HG02623 (cell line): Measurements from ENCODE around the gene PNPLA2.

Experiments
- ATAC-seq: cut with Tn5 transposase; IDR thresholded peaks from one replicate; pipeline ENCODE4 v1.9.1; 2021; ENCODE audit warnings: moderate library complexity; ENCODE audit not compliant: unreplicated experiment

The PNPLA2 gene

GRCh38 chr11:797296-798092 is 21.2 kb upstream of the PNPLA2 start:
- peak; percentile 39 for ATAC-seq

DNA sequence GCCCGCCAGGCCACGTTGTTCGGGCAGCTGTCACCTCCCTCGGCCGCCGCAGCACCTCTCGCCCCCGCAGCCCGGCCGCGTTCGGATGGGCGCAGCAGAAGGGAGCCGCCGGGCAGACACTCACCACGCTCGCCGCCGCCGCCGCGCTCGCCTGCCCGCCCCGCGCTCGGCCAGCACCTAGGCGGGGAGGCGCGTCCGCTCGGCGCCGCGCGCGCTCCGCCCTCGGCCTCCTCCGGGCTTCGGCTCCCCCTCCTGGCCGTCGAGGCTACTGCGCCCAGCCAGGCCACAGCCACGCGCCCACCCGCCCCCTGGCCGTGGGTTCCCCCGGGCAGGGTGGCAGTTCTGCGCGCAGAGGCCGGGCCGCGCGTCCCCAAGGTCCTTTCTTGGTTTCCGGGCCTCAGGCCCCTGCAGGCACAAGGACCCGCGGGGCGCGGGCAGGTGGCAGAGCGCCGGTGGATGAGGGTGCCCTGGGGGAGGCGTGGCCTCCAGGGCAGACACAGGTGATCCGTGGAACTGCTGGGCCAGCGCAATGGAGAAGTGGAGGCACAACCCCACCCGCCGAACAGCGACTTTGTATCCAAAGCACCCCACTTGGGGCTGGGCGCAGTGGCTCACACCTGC is 20.5 kb upstream of the PNPLA2 start, which contains the start of gene SLC25A22:
Gene SLC25A22 (minus strand): TSS at position 189 of the 621 bp plus-strand sequence. CDS start 3,275 bp downstream, outside the sequence.
- peak; percentile 44 for ATAC-seq

DNA sequence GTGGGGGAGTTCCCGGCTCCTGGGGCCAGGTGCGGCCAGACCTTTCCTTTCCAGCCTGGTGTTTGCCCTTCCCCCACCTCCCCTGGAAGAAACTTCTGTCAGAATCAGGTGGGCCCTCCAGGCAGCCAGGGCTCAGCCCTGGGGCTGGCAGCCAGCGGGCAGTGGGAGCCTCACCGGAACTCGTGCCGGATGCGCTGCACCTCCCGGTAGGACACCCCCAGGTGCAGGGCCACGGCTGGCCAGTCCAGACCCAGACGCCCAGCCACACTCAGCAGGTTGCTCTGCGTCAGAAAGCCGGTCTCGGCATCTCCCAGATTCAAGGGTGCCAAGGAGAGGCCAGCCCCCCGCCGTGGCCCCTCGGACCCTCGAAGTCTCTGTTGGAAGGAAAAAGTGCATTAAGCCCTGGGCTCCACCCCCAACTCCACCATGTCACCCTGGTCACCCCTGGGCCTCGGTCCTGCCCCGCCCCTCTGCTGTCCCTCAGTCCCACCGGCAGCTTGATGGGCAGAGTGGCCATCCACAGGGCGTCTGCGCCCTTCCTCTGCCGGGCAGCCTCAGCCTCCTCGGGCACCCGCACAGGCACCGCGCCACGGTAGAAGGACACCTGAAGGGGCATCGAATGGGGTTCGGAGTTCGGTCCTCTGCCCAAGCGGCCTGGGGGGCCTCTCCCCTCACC is 18.9 kb upstream of the PNPLA2 start:
- no peak for ATAC-seq

DNA sequence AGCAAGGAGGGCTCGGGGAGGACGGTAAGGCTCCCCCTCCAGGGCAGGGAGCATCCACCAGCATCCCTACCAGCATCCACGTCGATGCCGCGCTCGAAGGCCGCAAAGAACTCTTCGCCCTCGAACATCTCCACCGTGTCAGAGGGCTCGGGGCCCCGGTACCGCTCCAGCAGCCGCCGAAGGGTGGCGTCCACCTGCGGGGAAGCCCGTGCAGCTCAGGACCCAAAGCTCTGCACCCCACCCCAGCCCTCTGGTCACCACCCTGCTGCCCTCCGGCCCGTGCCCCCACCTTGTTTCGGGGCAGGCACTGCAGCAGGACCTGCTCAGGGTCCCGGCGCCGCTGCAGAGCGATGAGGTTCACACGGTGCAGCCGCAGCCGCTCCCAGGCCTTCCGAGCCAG is 18.2 kb upstream of the PNPLA2 start:
- no peak for ATAC-seq

DNA sequence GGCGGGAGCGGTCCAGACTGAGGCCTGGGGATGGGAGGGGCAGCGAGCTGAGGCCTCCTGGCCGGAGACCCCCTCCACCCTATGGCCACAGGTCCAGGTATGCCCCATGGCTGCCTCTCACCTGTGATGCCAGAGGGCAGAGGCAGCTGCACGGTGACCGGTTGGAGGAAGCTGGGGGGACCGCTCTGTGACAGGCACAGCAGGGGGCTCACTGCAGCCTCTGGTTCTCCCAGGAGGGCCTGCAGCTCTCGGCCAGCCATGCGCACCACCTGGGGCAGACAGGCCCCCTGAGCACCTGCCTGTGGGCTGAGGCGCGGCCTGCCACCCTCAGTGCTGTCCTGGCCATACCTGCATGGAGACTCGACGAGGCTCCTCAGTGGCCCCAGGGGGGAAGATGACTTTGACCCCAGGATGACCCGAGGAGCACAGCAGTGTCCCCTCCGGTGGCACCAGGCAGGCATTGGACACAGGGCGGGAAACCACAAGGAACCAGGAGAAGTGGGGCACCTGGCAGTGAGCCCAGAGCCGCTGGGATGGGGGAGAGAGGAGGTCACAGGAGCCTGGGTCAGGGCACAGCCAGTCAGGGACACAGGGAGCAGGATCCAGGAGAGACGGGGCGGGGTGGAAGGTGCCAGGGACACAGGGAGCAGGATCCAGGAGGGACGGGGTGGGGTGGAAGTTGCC is 17.5 kb upstream of the PNPLA2 start:
- no peak for ATAC-seq

DNA sequence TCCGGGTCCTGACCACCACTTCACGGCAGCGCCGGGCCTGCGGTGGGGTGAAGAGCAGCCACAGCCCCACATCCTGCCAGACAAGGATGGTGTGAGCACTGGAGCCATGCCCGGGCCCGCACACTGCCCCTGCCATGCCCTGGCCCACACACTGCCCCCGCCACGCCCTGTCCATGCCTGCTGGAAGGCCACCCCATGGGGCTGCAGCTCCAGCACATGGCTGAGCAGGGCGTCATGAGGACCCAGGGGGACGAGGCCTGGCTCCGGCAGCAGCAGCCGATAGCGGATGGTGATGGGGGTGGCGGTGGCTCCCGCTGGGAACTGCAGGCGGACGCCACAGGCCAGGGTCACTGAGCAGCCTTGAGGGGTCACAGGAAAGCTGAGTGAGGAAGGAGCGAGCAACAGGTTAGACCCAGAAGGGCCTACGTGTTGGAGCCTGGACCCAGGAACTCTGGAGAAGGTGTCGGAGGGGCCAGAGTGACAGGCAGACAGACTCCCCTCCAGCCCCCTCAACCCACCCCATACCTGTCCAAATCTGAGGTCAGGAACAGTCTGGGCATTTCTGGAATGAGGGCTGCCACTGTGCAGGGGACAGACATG is 16.6 kb upstream of the PNPLA2 start:
- ATAC-seq, result no peak

DNA sequence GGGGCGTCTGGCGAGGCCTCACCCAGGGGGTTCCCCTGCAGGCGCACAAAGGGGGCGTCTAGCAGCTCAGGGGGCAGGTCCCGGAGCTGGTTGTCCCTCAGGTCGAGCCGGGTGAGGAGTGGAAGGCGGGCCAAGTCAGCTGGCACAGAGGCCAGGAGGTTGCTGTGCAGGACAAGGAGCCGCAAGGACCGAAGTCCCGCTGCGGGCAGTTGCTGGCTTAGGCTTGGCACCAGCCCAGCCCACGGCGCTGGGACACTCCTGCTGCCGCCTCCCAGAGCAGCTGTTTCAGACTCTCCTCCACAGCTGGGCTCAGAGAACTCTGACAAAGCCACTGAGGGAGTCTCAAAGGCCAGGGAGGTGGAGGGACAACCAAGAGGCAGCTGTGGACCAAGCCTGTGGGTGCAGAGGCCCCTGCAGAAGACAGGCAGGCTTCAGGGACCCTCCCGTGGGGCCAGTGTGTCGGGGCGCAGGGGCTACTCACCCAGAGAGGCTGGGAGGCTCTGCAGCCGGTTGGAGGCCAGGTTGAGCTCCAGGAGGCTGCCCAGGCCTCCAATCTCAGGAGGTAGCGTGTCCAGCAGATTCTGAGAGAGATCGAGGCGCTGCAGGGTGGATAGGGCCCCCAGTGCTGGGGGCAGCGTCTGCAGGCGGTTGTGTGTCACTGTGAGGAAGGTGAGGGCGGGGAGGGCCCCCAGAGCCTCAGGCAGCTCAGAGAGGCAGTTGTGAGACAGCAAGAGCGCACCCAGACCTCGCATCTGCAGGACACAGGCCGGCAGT is 15.8 kb upstream of the PNPLA2 start:
- ATAC-seq, result no peak

DNA sequence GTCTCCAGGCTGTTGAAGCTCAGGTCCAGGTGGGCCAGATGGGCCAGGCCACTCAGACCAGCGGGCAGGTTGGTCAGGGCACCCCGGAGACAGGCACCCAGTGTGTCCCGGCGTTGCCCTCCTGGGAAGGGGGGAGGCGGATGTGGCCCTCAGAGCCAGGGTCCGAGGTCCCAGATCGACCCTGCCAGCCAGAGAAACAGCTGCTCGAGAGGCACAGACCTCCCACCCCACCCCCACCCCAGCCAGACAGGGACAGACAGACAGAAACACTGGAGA is 15.3 kb upstream of the PNPLA2 start:
- no peak for ATAC-seq

DNA sequence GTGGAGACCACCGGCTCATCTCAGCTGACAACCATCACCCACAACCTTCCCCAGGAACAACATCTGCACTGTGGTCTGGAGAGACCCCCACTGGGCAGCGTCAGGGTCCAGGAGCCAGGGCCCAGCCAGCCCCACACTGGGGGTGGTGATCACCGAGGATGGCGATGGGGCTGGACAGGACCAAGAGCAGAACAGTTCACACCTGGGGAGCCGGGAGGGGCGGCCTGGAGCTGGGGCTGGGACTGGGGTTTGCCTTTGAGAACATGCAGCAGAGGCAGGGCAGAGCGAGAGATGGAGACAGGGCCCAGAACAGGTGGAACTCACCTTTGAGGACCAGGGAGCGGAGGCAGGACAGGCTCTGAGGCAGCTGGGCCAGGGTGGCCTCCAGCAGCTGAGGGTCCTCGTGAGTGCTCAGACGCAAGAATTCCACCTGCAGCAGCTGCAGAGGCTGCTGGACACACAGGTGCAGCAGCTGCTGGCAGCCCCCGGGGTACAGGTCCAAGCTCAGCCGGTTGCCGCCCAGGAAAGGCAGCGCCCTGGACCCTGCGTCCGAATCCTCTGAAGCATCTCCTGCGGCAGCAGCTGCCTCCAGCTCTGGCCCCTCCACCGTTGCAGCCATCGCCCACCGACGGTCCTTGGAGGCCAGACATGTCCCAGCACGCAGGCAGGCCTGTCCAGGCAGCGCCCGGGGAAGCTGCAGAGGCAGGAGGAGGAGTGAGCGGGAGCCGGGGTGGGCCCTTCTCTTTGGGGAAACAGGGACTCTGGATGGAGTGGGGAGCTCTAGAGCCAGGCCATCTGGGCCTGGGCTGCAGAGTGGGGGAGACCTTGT is 14.7 kb upstream of the PNPLA2 start:
- ATAC-seq, result no peak

DNA sequence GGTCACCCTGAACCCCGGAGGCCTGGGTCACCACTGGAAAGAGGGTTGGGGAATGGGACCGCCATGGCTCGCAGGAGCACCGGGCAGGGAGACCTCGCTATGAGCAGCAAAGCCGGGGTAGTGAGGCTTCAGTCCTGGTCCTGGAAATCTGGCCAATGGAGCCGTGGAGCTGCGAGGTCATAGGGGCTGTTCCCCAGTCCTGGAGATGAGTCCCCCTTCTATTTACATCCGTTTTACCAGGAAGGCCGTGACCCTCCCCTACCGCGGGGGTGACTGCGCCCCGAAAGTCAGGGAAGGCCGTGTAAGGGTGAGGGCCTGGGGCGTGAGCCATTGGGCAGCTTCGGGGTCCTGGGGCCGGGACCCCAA is 14.1 kb upstream of the PNPLA2 start:
- ATAC-seq, result no peak

- ATAC-seq, result no peak
Observed at GRCh38 chr11:808427-809286, 10.1 kb upstream of the PNPLA2 start.

GRCh38 chr11:809287-810039 is 9.3 kb upstream of the PNPLA2 start, which contains the start of gene RPLP2:
TSS of gene RPLP2 (plus strand) at chr11:809967. CDS start at chr11:810235, 268 bp downstream.
- ATAC-seq, result peak; percentile 62

DNA sequence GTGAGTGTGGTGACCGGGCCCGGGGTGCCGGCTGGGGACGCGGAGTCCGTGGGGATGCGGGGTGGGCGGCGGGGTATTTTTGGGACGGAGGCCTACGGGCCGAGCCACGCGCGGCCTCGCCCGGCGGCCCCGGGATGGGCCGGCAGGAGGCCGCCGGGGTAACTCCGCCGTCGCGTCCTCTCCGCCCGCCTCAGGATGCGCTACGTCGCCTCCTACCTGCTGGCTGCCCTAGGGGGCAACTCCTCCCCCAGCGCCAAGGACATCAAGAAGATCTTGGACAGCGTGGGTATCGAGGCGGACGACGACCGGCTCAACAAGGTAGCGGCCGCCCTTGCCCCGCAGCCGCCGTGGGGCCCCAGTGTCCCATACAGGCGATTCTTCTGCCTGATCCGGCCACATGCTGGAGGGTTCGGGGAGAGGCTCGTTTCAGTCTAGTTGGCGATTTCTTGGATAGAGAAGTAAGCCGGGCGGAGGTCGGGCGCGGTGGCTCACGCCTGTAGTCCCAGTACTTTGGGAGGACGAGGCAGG is 8.6 kb upstream of the PNPLA2 start:
- peak; percentile 6 for ATAC-seq

GRCh38 chr11:811446-812245 is 7.1 kb upstream of the PNPLA2 start:
- no peak for ATAC-seq

GRCh38 chr11:812390-812789 is 6.3 kb upstream of the PNPLA2 start:
- no peak for ATAC-seq

GRCh38 chr11:813072-813455 is 5.7 kb upstream of the PNPLA2 start:
- ATAC-seq, result no peak
